HEK293 (cell line): ENCODE measurements around the gene KIAA1755.

Experiments
- CTCF ChIA-PET: fragments of 350-600 bp; formaldehyde crosslinking; extraction: SDS; loops from one replicate; lab custom pipeline; 2021; ENCODE audit warnings: antibody characterized with exemption; lab: Yijun Ruan, JAX
- POLR2A ChIA-PET: fragments of 300-600 bp; formaldehyde crosslinking; extraction: SDS; loops from one replicate; lab custom pipeline; 2020; ENCODE audit warnings: antibody characterized with exemption, inconsistent platforms; lab: Yijun Ruan, JAX
- H3K27ac ChIP-seq: fragments of 200-500 bp; sonication (Bioruptor generic); 2 replicates; pipeline ENCODE4 v1.5.1; 2014; ENCODE audit warnings: low read depth, low read length, control low read depth, inconsistent platforms; ENCODE audit errors: extremely low read depth
- H3K36me3 ChIP-seq, 2 experiments: fragments of 200-500 bp in 1 of 2; sonication (Bioruptor generic) in 1 of 2; 1 replicate in 1 of 2; 2 replicates in 1 of 2; pipeline ENCODE4 v1.5.1; 2014 to 2017; ENCODE audit warnings: inconsistent platforms in 2 of 2, low read length in 2 of 2; ENCODE audit not compliant: control insufficient read depth in 2 of 2, insufficient read depth in 1 of 2
- H3K4me1 ChIP-seq: fragments of 200-500 bp; sonication (Bioruptor generic); 2 replicates; pipeline ENCODE4 v1.5.1; 2014; ENCODE audit warnings: mild to moderate bottlenecking, low read length, inconsistent platforms; ENCODE audit not compliant: control insufficient read depth, insufficient read depth
- H3K4me3 ChIP-seq: 2 replicates; pipeline ENCODE4 v1.5.1; 2011; ENCODE audit warnings: low read depth, mild to moderate bottlenecking, control low read depth, low read length, moderate library complexity
- H3K9me3 ChIP-seq: fragments of 200-500 bp; sonication (Bioruptor generic); 2 replicates; pipeline ENCODE4 v1.5.1; 2014; ENCODE audit warnings: low read depth, low read length, inconsistent platforms; ENCODE audit not compliant: control insufficient read depth, insufficient read depth
- GLI2 ChIP-seq: fragments of 450-650 bp; formaldehyde crosslinking; IDR thresholded peaks from 2 replicates; pipeline ENCODE4; 2017; ENCODE audit warnings: missing biosample characterization, missing genetic modification characterization, low read depth, borderline replicate concordance
- SALL2 ChIP-seq: fragments of 450-650 bp; formaldehyde crosslinking; IDR thresholded peaks from 2 replicates; pipeline ENCODE4 v1.5.0; 2017; ENCODE audit warnings: missing biosample characterization, mild to moderate bottlenecking, missing genetic modification characterization, borderline replicate concordance
- SCRT1 ChIP-seq: fragments of 450-650 bp; formaldehyde crosslinking; IDR thresholded peaks from 2 replicates; pipeline ENCODE4 v1.5.1; 2016; ENCODE audit warnings: missing biosample characterization, missing genetic modification characterization, borderline replicate concordance
- YY1 ChIP-seq: fragments of 450-650 bp; formaldehyde crosslinking; IDR thresholded peaks from 2 replicates; pipeline ENCODE4 v1.5.1; 2018; ENCODE audit warnings: missing biosample characterization, missing genetic modification characterization
- ZBTB17 ChIP-seq: fragments of 450-650 bp; formaldehyde crosslinking; IDR thresholded peaks from 2 replicates; pipeline ENCODE4 v1.5.1; 2016; ENCODE audit warnings: missing biosample characterization, missing genetic modification characterization
- ZNF121 ChIP-seq: fragments of 450-650 bp; formaldehyde crosslinking; IDR thresholded peaks from 2 replicates; pipeline ENCODE4 v1.5.1; 2016; ENCODE audit warnings: missing biosample characterization, missing genetic modification characterization
- ZNF133 ChIP-seq: fragments of 450-650 bp; formaldehyde crosslinking; IDR thresholded peaks from 2 replicates; pipeline ENCODE4 v1.5.1; 2016; ENCODE audit warnings: missing biosample characterization, missing genetic modification characterization
- ZNF48 ChIP-seq: fragments of 450-650 bp; formaldehyde crosslinking; IDR thresholded peaks from 2 replicates; pipeline ENCODE4 v1.5.1; 2016; ENCODE audit warnings: missing biosample characterization, missing genetic modification characterization
- ZNF596 ChIP-seq: fragments of 450-650 bp; IDR thresholded peaks from 2 replicates; pipeline ENCODE4 v1.5.0; 2018; ENCODE audit warnings: missing biosample characterization, mild to moderate bottlenecking, missing genetic modification characterization, moderate library complexity
- ZNF660 ChIP-seq: fragments of 450-650 bp; IDR thresholded peaks from 2 replicates; pipeline ENCODE4 v1.5.1; 2018; ENCODE audit warnings: missing biosample characterization, mild to moderate bottlenecking, missing genetic modification characterization
- ZNF76 ChIP-seq: fragments of 450-650 bp; formaldehyde crosslinking; IDR thresholded peaks from 2 replicates; pipeline ENCODE4; 2016; ENCODE audit warnings: low read depth, missing biosample characterization, missing genetic modification characterization, borderline replicate concordance
- TF ChIP-seq, protein P1 (sequence below): fragments of 450-650 bp; formaldehyde crosslinking; IDR thresholded peaks from 2 replicates; pipeline ENCODE4 v1.5.1; 2016; ENCODE audit warnings: missing biosample characterization, missing genetic modification characterization
- TF ChIP-seq, protein P2 (sequence below): fragments of 450-650 bp; formaldehyde crosslinking; IDR thresholded peaks from 2 replicates; pipeline ENCODE4 v1.5.1; 2016; ENCODE audit warnings: missing biosample characterization, missing genetic modification characterization
- TF ChIP-seq, protein P3 (sequence below): fragments of 450-650 bp; formaldehyde crosslinking; IDR thresholded peaks from 2 replicates; pipeline ENCODE4 v1.5.1; 2017; ENCODE audit warnings: missing biosample characterization, missing genetic modification characterization
- TF ChIP-seq, protein P4 (sequence below): fragments of 450-650 bp; formaldehyde crosslinking; IDR thresholded peaks from 2 replicates; pipeline ENCODE4; 2016; ENCODE audit warnings: missing biosample characterization, missing genetic modification characterization
- TF ChIP-seq, protein P5 (sequence below): fragments of 450-650 bp; formaldehyde crosslinking; conservative IDR thresholded peaks from 2 replicates; pipeline ENCODE4 v1.5.1; 2016; ENCODE audit warnings: low read depth, missing biosample characterization, missing genetic modification characterization
- TF ChIP-seq, protein P6 (sequence below): fragments of 450-650 bp; formaldehyde crosslinking; IDR thresholded peaks from 2 replicates; pipeline ENCODE4 v1.5.1; 2016; ENCODE audit warnings: missing biosample characterization, missing genetic modification characterization
- TF ChIP-seq, protein P7 (sequence below): fragments of 450-650 bp; formaldehyde crosslinking; IDR thresholded peaks from 2 replicates; pipeline ENCODE4 v1.5.1; 2016; ENCODE audit warnings: missing biosample characterization, missing genetic modification characterization
- TF ChIP-seq, protein P8 (sequence below): fragments of 450-650 bp; formaldehyde crosslinking; IDR thresholded peaks from 2 replicates; pipeline ENCODE4 v1.5.1; 2016; ENCODE audit warnings: missing biosample characterization, missing genetic modification characterization

KIAA1755 gene

DNA sequence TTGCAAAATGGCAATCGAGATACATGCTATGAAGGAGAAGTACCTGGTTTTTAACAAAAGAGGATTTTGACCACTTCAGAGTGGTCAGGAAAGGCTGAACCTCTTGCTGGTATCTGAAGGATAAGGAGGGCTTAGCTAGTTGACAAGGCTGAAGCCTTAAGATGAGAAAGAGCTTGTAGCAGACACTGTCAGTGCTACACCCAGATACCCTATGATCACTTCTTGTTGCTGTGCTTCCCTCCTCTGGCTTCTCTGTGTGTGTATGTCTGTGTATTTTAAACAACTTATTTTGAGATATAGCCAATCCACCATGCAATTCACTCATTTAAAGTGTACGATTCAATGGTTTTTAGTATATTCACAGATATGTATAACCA, 56.6 kb downstream of the KIAA1755 start:
- TF ChIP-seq SCRT1 (tag by site-specific recombination) (no peak), YY1 (no peak), ZNF76 (tag by site-specific recombination) (no peak), ZNF660 (no peak), ZNF596 (tag by site-specific recombination) (no peak), ZNF133 (tag by site-specific recombination) (no peak), ZNF48 (tag by site-specific recombination) (no peak), SALL2 (tag by site-specific recombination) (no peak), ZBTB17 (tag by site-specific recombination) (no peak; the same call in 1 of the 2 replicates), GLI2 (tag by site-specific recombination) (no peak), ZNF121 (tag by site-specific recombination) (no peak)
- TF ChIP-seq, protein P1, sequence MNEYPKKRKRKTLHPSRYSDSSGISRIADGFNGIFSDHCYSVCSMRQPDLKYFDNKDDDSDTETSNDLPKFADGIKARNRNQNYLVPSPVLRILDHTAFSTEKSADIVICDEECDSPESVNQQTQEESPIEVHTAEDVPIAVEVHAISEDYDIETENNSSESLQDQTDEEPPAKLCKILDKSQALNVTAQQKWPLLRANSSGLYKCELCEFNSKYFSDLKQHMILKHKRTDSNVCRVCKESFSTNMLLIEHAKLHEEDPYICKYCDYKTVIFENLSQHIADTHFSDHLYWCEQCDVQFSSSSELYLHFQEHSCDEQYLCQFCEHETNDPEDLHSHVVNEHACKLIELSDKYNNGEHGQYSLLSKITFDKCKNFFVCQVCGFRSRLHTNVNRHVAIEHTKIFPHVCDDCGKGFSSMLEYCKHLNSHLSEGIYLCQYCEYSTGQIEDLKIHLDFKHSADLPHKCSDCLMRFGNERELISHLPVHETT (tag by site-specific recombination) = no peak
- TF ChIP-seq, protein P2, sequence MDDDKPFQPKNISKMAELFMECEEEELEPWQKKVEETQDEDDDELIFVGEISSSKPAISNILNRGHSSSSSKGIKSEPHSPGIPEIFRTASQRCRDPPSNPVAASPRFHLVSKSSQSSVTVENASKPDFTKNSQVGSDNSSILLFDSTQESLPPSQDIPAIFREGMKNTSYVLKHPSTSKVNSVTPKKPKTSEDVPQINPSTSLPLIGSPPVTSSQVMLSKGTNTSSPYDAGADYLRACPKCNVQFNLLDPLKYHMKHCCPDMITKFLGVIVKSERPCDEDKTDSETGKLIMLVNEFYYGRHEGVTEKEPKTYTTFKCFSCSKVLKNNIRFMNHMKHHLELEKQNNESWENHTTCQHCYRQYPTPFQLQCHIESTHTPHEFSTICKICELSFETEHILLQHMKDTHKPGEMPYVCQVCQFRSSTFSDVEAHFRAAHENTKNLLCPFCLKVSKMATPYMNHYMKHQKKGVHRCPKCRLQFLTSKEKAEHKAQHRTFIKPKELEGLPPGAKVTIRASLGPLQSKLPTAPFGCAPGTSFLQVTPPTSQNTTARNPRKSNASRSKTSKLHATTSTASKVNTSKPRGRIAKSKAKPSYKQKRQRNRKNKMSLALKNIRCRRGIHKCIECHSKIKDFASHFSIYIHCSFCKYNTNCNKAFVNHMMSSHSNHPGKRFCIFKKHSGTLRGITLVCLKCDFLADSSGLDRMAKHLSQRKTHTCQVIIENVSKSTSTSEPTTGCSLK = no peak
- TF ChIP-seq, protein P3, sequence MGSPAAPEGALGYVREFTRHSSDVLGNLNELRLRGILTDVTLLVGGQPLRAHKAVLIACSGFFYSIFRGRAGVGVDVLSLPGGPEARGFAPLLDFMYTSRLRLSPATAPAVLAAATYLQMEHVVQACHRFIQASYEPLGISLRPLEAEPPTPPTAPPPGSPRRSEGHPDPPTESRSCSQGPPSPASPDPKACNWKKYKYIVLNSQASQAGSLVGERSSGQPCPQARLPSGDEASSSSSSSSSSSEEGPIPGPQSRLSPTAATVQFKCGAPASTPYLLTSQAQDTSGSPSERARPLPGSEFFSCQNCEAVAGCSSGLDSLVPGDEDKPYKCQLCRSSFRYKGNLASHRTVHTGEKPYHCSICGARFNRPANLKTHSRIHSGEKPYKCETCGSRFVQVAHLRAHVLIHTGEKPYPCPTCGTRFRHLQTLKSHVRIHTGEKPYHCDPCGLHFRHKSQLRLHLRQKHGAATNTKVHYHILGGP (tag by site-specific recombination) = no peak
- TF ChIP-seq, protein P4, sequence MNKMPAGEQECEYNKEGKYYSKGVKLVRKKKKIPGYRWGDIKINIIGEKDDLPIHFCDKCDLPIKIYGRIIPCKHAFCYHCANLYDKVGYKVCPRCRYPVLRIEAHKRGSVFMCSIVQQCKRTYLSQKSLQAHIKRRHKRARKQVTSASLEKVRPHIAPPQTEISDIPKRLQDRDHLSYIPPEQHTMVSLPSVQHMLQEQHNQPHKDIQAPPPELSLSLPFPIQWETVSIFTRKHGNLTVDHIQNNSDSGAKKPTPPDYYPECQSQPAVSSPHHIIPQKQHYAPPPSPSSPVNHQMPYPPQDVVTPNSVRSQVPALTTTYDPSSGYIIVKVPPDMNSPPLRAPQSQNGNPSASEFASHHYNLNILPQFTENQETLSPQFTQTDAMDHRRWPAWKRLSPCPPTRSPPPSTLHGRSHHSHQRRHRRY = no peak
- TF ChIP-seq, protein P5, sequence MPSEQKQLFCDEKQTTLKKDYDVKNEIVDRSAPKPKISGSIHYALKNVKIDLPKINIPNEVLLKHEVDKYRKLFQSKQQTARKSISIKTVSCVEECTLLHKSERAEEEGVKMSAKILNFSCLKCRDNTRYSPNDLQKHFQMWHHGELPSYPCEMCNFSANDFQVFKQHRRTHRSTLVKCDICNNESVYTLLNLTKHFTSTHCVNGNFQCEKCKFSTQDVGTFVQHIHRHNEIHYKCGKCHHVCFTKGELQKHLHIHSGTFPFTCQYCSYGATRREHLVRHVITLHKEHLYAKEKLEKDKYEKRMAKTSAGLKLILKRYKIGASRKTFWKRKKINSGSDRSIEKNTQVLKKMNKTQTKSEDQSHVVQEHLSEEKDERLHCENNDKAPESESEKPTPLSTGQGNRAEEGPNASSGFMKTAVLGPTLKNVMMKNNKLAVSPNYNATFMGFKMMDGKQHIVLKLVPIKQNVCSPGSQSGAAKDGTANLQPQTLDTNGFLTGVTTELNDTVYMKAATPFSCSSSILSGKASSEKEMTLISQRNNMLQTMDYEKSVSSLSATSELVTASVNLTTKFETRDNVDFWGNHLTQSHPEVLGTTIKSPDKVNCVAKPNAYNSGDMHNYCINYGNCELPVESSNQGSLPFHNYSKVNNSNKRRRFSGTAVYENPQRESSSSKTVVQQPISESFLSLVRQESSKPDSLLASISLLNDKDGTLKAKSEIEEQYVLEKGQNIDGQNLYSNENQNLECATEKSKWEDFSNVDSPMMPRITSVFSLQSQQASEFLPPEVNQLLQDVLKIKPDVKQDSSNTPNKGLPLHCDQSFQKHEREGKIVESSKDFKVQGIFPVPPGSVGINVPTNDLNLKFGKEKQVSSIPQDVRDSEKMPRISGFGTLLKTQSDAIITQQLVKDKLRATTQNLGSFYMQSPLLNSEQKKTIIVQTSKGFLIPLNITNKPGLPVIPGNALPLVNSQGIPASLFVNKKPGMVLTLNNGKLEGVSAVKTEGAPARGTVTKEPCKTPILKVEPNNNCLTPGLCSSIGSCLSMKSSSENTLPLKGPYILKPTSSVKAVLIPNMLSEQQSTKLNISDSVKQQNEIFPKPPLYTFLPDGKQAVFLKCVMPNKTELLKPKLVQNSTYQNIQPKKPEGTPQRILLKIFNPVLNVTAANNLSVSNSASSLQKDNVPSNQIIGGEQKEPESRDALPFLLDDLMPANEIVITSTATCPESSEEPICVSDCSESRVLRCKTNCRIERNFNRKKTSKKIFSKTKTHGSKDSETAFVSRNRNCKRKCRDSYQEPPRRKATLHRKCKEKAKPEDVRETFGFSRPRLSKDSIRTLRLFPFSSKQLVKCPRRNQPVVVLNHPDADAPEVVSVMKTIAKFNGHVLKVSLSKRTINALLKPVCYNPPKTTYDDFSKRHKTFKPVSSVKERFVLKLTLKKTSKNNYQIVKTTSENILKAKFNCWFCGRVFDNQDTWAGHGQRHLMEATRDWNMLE (tag by site-specific recombination) = no peak
- TF ChIP-seq, protein P6, sequence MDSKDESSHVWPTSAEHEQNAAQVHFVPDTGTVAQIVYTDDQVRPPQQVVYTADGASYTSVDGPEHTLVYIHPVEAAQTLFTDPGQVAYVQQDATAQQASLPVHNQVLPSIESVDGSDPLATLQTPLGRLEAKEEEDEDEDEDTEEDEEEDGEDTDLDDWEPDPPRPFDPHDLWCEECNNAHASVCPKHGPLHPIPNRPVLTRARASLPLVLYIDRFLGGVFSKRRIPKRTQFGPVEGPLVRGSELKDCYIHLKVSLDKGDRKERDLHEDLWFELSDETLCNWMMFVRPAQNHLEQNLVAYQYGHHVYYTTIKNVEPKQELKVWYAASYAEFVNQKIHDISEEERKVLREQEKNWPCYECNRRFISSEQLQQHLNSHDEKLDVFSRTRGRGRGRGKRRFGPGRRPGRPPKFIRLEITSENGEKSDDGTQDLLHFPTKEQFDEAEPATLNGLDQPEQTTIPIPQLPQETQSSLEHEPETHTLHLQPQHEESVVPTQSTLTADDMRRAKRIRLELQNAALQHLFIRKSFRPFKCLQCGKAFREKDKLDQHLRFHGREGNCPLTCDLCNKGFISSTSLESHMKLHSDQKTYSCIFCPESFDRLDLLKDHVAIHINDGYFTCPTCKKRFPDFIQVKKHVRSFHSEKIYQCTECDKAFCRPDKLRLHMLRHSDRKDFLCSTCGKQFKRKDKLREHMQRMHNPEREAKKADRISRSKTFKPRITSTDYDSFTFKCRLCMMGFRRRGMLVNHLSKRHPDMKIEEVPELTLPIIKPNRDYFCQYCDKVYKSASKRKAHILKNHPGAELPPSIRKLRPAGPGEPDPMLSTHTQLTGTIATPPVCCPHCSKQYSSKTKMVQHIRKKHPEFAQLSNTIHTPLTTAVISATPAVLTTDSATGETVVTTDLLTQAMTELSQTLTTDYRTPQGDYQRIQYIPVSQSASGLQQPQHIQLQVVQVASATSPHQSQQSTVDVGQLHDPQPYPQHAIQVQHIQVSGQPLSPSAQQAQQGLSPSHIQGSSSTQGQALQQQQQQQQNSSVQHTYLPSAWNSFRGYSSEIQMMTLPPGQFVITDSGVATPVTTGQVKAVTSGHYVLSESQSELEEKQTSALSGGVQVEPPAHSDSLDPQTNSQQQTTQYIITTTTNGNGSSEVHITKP (tag by site-specific recombination) = no peak
- TF ChIP-seq, protein P7, sequence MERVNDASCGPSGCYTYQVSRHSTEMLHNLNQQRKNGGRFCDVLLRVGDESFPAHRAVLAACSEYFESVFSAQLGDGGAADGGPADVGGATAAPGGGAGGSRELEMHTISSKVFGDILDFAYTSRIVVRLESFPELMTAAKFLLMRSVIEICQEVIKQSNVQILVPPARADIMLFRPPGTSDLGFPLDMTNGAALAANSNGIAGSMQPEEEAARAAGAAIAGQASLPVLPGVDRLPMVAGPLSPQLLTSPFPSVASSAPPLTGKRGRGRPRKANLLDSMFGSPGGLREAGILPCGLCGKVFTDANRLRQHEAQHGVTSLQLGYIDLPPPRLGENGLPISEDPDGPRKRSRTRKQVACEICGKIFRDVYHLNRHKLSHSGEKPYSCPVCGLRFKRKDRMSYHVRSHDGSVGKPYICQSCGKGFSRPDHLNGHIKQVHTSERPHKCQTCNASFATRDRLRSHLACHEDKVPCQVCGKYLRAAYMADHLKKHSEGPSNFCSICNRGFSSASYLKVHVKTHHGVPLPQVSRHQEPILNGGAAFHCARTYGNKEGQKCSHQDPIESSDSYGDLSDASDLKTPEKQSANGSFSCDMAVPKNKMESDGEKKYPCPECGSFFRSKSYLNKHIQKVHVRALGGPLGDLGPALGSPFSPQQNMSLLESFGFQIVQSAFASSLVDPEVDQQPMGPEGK (tag by site-specific recombination) = no peak
- TF ChIP-seq, protein P8, sequence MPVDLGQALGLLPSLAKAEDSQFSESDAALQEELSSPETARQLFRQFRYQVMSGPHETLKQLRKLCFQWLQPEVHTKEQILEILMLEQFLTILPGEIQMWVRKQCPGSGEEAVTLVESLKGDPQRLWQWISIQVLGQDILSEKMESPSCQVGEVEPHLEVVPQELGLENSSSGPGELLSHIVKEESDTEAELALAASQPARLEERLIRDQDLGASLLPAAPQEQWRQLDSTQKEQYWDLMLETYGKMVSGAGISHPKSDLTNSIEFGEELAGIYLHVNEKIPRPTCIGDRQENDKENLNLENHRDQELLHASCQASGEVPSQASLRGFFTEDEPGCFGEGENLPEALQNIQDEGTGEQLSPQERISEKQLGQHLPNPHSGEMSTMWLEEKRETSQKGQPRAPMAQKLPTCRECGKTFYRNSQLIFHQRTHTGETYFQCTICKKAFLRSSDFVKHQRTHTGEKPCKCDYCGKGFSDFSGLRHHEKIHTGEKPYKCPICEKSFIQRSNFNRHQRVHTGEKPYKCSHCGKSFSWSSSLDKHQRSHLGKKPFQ (tag by site-specific recombination) = no peak
- Histone ChIP-seq H3K9me3 (no peaks in the 10 kb centered on the region), H3K4me3 (no peak overlapping the region), H3K27ac (no peak overlapping the region), H3K4me1 (no peaks in the 10 kb centered on the region), H3K36me3 (no peaks in the 10 kb centered on the region)
- ChIA-PET CTCF (no interaction called here), POLR2A (no interaction called here)
